IMR-90 (cell line): Measurements from ENCODE around the gene ZCCHC14. TPM values are rescaled to one million over a fixed set of nuclear protein-coding genes. Genes with fewer than 3 reads are reported as not detected.
A peak's percentile ranks its signal among the peaks of the same experiment; 100 is the strongest.

Experiments
- ATAC-seq: fragments of 200-7000 bp; cut with Tn5 transposase; 2 replicates; pipeline ENCODE4 v1.9.1; 2020; ENCODE audit warnings: low read depth, mild to moderate bottlenecking, moderate library complexity
- BruUV-seq: library from RNA; stranded (reverse); fragments of 400-500 nt; replicated peaks from 2 replicates; lab custom pipeline; 2021; lab: Mats Ljungman, UMichigan
- CTCF ChIA-PET: fragments of 300-600 bp; formaldehyde crosslinking; extraction: SDS; loops from one replicate; lab custom pipeline; 2021; ENCODE audit warnings: antibody characterized with exemption; lab: Yijun Ruan, JAX
- POLR2A ChIA-PET: fragments of 300-600 bp; sonication (Branson Sonifier 250); formaldehyde crosslinking; loops from one replicate; lab custom pipeline; 2022; ENCODE audit warnings: antibody characterized with exemption; ENCODE audit not compliant: unreplicated experiment; lab: Charles Lee
- DNase-seq: peaks from one replicate; pipeline ENCODE4 v3.0.0; 2013
- H2AFZ ChIP-seq: replicated peaks from 2 replicates; pipeline ENCODE3; 2013; ENCODE audit warnings: low read length, mild to moderate bottlenecking; ENCODE audit not compliant: poor library complexity
- H2AK5ac ChIP-seq: 2 replicates; pipeline ENCODE4 v1.6.1; 2013; ENCODE audit warnings: low read depth, low read length, inconsistent platforms
- H2AK9ac ChIP-seq: replicated peaks from 2 replicates; pipeline ENCODE3; 2013; ENCODE audit warnings: mild to moderate bottlenecking, low read depth, low read length, moderate library complexity; ENCODE audit not compliant: poor library complexity
- H2BK120ac ChIP-seq: 2 replicates; pipeline ENCODE4 v1.6.1; 2013; ENCODE audit warnings: low read depth, low read length, inconsistent platforms
- H2BK15ac ChIP-seq: 3 replicates; pipeline ENCODE4 v1.6.1; 2013; ENCODE audit warnings: low read depth, low read length, inconsistent platforms
- H2BK20ac ChIP-seq: 2 replicates; pipeline ENCODE4 v1.6.1; 2013; ENCODE audit warnings: low read depth, mild to moderate bottlenecking, inconsistent platforms, low read length, moderate library complexity
- H2BK5ac ChIP-seq: 2 replicates; pipeline ENCODE4 v1.6.1; 2013; ENCODE audit warnings: mild to moderate bottlenecking, low read depth, low read length, inconsistent platforms; ENCODE audit not compliant: poor library complexity, severe bottlenecking
- H3K14ac ChIP-seq: replicated peaks from 2 replicates; pipeline ENCODE4 v1.6.1; 2013; ENCODE audit warnings: low read depth, low read length, inconsistent platforms
- H3K18ac ChIP-seq: 2 replicates; pipeline ENCODE4 v1.6.1; 2013; ENCODE audit warnings: low read depth, low read length, control low read depth
- H3K23ac ChIP-seq: 2 replicates; pipeline ENCODE4 v1.6.1; 2013; ENCODE audit warnings: low read depth, low read length, inconsistent platforms
- H3K27ac ChIP-seq: 2 replicates; pipeline ENCODE4 v1.5.1; 2013; ENCODE audit warnings: mild to moderate bottlenecking, control low read depth, low read length; ENCODE audit not compliant: insufficient read depth
- H3K27me3 ChIP-seq: 2 replicates; pipeline ENCODE4 v1.6.1; 2013; ENCODE audit warnings: low read length; ENCODE audit not compliant: control insufficient read depth, insufficient read depth
- H3K36me3 ChIP-seq: 2 replicates; pipeline ENCODE4 v1.6.1; 2013; ENCODE audit warnings: low read length, mixed read lengths; ENCODE audit not compliant: control insufficient read depth, insufficient read depth
- H3K4ac ChIP-seq: 2 replicates; pipeline ENCODE4 v1.6.1; 2013; ENCODE audit warnings: low read depth, low read length, inconsistent platforms
- H3K4me1 ChIP-seq: 2 replicates; pipeline ENCODE4 v1.6.1; 2013; ENCODE audit warnings: low read length, mixed read lengths; ENCODE audit not compliant: control insufficient read depth, insufficient read depth
- H3K4me2 ChIP-seq: 2 replicates; pipeline ENCODE4 v1.6.1; 2013; ENCODE audit warnings: low read depth, mild to moderate bottlenecking, control low read depth, low read length, moderate library complexity
- H3K4me3 ChIP-seq: 2 replicates; pipeline ENCODE4 v1.5.1; 2013; ENCODE audit warnings: low read depth, mild to moderate bottlenecking, control low read depth, low read length, moderate library complexity; ENCODE audit not compliant: insufficient read depth
- H3K56ac ChIP-seq: 2 replicates; pipeline ENCODE4 v1.6.1; 2013; ENCODE audit warnings: low read length, inconsistent platforms; ENCODE audit not compliant: insufficient read depth; ENCODE audit errors: extremely low read depth
- H3K79me1 ChIP-seq, 2 experiments: 2 replicates each; pipeline ENCODE4 v1.6.1; 2013; ENCODE audit warnings: low read length in 2 of 2, inconsistent platforms in 1 of 2, low read depth in 1 of 2
- H3K9ac ChIP-seq: 2 replicates; pipeline ENCODE4 v1.6.1; 2013; ENCODE audit warnings: low read depth, low read length, control low read depth
- H3K9me1 ChIP-seq: 2 replicates; pipeline ENCODE4 v1.6.1; 2013; ENCODE audit warnings: low read length, inconsistent platforms; ENCODE audit not compliant: insufficient read depth
- H3K9me3 ChIP-seq: 2 replicates; pipeline ENCODE4 v1.6.1; 2013; ENCODE audit warnings: low read length; ENCODE audit not compliant: control insufficient read depth, insufficient read depth
- H4K20me1 ChIP-seq: 2 replicates; pipeline ENCODE4 v1.6.1; 2013; ENCODE audit warnings: low read length, inconsistent platforms; ENCODE audit not compliant: insufficient read depth
- H4K5ac ChIP-seq: 2 replicates; pipeline ENCODE4 v1.6.1; 2013; ENCODE audit warnings: mild to moderate bottlenecking, low read depth, low read length, control low read depth
- H4K8ac ChIP-seq, 2 experiments: 2 replicates each; pipeline ENCODE4 v1.6.1; 2013; ENCODE audit warnings: low read depth in 2 of 2, low read length in 2 of 2, control low read depth in 1 of 2, inconsistent platforms in 1 of 2
- H4K91ac ChIP-seq: 2 replicates; pipeline ENCODE4 v1.6.1; 2013; ENCODE audit warnings: low read depth, low read length, inconsistent platforms; ENCODE audit not compliant: insufficient read depth
- BHLHE40 ChIP-seq: fragments of 150-350 bp; IDR thresholded peaks from 2 replicates; pipeline ENCODE4 v1.6.1; 2016; ENCODE audit warnings: mild to moderate bottlenecking, low read depth, low read length
- CEBPB ChIP-seq: IDR thresholded peaks from 2 replicates; pipeline ENCODE4 v1.6.1; 2012; ENCODE audit warnings: low read depth, low read length, improper control_type of control experiment
- CHD1 ChIP-seq: IDR thresholded peaks from 2 replicates; pipeline ENCODE4 v1.6.1; 2012; ENCODE audit warnings: low read depth, low read length, improper control_type of control experiment
- FOS ChIP-seq: fragments of 150-350 bp; IDR thresholded peaks from 2 replicates; pipeline ENCODE4 v1.6.1; 2016; ENCODE audit warnings: low read depth, low read length
- MAFK ChIP-seq: IDR thresholded peaks from 2 replicates; pipeline ENCODE4 v1.6.1; 2012; ENCODE audit warnings: low read depth, low read length, improper control_type of control experiment
- MAZ ChIP-seq: IDR thresholded peaks from 2 replicates; pipeline ENCODE4 v1.6.1; 2012; ENCODE audit warnings: low read depth, mild to moderate bottlenecking, low read length, improper control_type of control experiment, moderate library complexity, borderline replicate concordance
- MXI1 ChIP-seq: IDR thresholded peaks from 2 replicates; pipeline ENCODE4 v1.6.1; 2012; ENCODE audit warnings: low read depth, mild to moderate bottlenecking, low read length, moderate library complexity, borderline replicate concordance
- NFE2L2 ChIP-seq: fragments of 150-350 bp; IDR thresholded peaks from 2 replicates; pipeline ENCODE4 v1.6.1; 2016; ENCODE audit warnings: low read depth, mild to moderate bottlenecking, low read length
- POLR2A ChIP-seq: IDR thresholded peaks from 2 replicates; pipeline ENCODE4 v1.6.1; 2012; ENCODE audit warnings: mild to moderate bottlenecking, low read depth, low read length
- RAD21 ChIP-seq: IDR thresholded peaks from 2 replicates; pipeline ENCODE4 v1.6.1; 2012; ENCODE audit warnings: low read length, improper control_type of control experiment
- RCOR1 ChIP-seq: IDR thresholded peaks from 2 replicates; pipeline ENCODE4 v1.6.1; 2012; ENCODE audit warnings: mild to moderate bottlenecking, low read length, improper control_type of control experiment; ENCODE audit not compliant: insufficient replicate concordance
- RFX5 ChIP-seq: IDR thresholded peaks from 2 replicates; pipeline ENCODE4 v1.8.0; 2012; ENCODE audit warnings: low read depth, mild to moderate bottlenecking, low read length, moderate library complexity
- SMC3 ChIP-seq: fragments of 150-350 bp; IDR thresholded peaks from 2 replicates; pipeline ENCODE4 v1.6.1; 2016; ENCODE audit warnings: low read depth, mild to moderate bottlenecking, antibody characterized with exemption, low read length, moderate library complexity
- WGBS, 2 experiments: methylation state at CpG; one replicate each; pipeline versions ENCODE4 v1.1.5 to v1.1.7; 2013; ENCODE audit warnings: missing lambda C conversion rate in 2 of 2; ENCODE audit not compliant: insufficient read length in 1 of 2; ENCODE audit errors: extremely low coverage in 2 of 2; 5-methylcytosine and 5-hydroxymethylcytosine counted together
- dilution Hi-C: fragments of 300-500 bp; cut with HindIII; formaldehyde crosslinking; loops from one replicate; pipeline ENCODE4 v1.14.3; 2018; ENCODE audit warnings: low sequenced_read_pairs; ENCODE audit not compliant: unreplicated experiment
- in situ Hi-C: fragments of 300-500 bp; cut with MboI; formaldehyde crosslinking; loops from 3 replicates; pipeline ENCODE4 v1.14.3; 2019; ENCODE audit warnings: low sequenced_read_pairs, inconsistent platforms, mixed read lengths
- intact Hi-C: fragments of 100-400 bp; cut with micrococcal nuclease; formaldehyde crosslinking; loops from 2 replicates; pipeline ENCODE4 v1.10.0; 2022
- polyA plus RNA-seq, 3 experiments: library from polyadenylated mRNA; depleted of rRNA; stranded (reverse); fragments of >200 nt; gene quantifications; 2 replicates each; pipeline ENCODE4 v1.2.3, GENCODE V29; 2012; ENCODE audit warnings: low replicate concordance in 1 of 3
- total RNA-seq: library from RNA; depleted of rRNA; stranded (reverse); fragments of >200 nt; gene quantifications from 2 replicates; pipeline ENCODE4 v1.2.3, GENCODE V29; 2012
- TF ChIP-seq, protein P1 (sequence below): conservative IDR thresholded peaks from 2 replicates; pipeline ENCODE4 v1.5.1; 2012; ENCODE audit warnings: mild to moderate bottlenecking, low read depth, low read length, improper control_type of control experiment
- TF ChIP-seq, protein P2 (sequence below): fragments of 150-350 bp; IDR thresholded peaks from 2 replicates; pipeline ENCODE4 v1.6.1; 2017; ENCODE audit warnings: mild to moderate bottlenecking, antibody characterized with exemption, low read length, low read depth
- TF ChIP-seq, protein P3 (sequence below): fragments of 150-350 bp; IDR thresholded peaks from 2 replicates; pipeline ENCODE4 v1.6.1; 2016; ENCODE audit warnings: low read depth, mild to moderate bottlenecking, low read length, moderate library complexity, borderline replicate concordance

The ZCCHC14 gene
- total and polyA plus RNA-seq, 2 of the 4 experiments (the other 2 are of a cell fraction), result 2.5 to 5.3 TPM

DNA sequence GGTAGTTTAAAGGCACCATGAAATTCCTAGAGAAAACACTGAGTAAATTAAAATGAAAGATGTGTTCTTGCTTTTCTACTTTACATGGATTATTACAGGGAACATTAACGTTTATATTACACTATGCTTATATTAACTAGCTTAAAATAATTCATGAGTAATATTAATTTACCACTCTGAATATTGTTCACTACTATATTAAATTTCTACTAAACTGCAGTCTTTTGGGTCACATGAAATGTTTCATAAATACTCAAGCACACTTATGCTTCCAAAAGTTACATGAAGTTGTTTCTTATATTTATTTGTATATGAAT, 104.0 kb downstream of the ZCCHC14 start:
- intact Hi-C loops, result no loop called here
- Histone ChIP-seq H2BK15ac (no peak overlapping the region), H2AFZ (no peak overlapping the region), H3K9ac (no peak overlapping the region), H3K36me3 (no peaks in the 10 kb centered on the region), H4K8ac (peak overlapping the region; percentile 3 to 96; a peak in 3 of 4 replicates), H3K56ac (no peak overlapping the region), H3K4me1 (peaks cover 7% of the 10 kb centered on the region), H2AK5ac (no peak overlapping the region), H3K4me2 (peak overlapping the region; percentile 68), H4K5ac (peak overlapping the region; percentile 89; the same call in 1 of the 2 replicates), H4K91ac (no peak overlapping the region), H3K9me1 (peaks cover 7% of the 10 kb centered on the region; the same call in 1 of the 2 replicates), H3K4me3 (no peak overlapping the region), H3K79me1 (peaks cover 0 to 23% of the 10 kb centered on the region in 2 experiments; a peak in 3 of 4 replicates), H2BK120ac (peak overlapping the region; percentile 69; the same call in 1 of the 2 replicates), H2BK5ac (peak overlapping the region; percentile 87), H3K27me3 (no peaks in the 10 kb centered on the region), H2BK20ac (no peak overlapping the region), H3K18ac (no peak overlapping the region), H2AK9ac (no peak overlapping the region), H3K23ac (peak overlapping the region; percentile 34; the same call in 1 of the 2 replicates), H3K14ac (no peak overlapping the region), H4K20me1 (peaks cover 11% of the 10 kb centered on the region; the same call in 1 of the 2 replicates), H3K27ac (peak overlapping the region; percentile 33; the same call in 1 of the 2 replicates), H3K9me3 (no peaks in the 10 kb centered on the region), H3K4ac (peak overlapping the region; percentile 81; the same call in 1 of the 2 replicates)
- WGBS, 2 experiments, result no CpG with 5 or more reads among the region's 1 CpG
- TF ChIP-seq RAD21 (no peak), CHD1 (no peak), FOS (no peak), MAZ (no peak), POLR2A (no peak), BHLHE40 (no peak), RCOR1 (no peak), RFX5 (no peak), MAFK (no peak), SMC3 (no peak), NFE2L2 (no peak), CEBPB (no peak), MXI1 (no peak)
- TF ChIP-seq, protein P1, sequence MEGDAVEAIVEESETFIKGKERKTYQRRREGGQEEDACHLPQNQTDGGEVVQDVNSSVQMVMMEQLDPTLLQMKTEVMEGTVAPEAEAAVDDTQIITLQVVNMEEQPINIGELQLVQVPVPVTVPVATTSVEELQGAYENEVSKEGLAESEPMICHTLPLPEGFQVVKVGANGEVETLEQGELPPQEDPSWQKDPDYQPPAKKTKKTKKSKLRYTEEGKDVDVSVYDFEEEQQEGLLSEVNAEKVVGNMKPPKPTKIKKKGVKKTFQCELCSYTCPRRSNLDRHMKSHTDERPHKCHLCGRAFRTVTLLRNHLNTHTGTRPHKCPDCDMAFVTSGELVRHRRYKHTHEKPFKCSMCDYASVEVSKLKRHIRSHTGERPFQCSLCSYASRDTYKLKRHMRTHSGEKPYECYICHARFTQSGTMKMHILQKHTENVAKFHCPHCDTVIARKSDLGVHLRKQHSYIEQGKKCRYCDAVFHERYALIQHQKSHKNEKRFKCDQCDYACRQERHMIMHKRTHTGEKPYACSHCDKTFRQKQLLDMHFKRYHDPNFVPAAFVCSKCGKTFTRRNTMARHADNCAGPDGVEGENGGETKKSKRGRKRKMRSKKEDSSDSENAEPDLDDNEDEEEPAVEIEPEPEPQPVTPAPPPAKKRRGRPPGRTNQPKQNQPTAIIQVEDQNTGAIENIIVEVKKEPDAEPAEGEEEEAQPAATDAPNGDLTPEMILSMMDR, result no peak
- TF ChIP-seq, protein P2, sequence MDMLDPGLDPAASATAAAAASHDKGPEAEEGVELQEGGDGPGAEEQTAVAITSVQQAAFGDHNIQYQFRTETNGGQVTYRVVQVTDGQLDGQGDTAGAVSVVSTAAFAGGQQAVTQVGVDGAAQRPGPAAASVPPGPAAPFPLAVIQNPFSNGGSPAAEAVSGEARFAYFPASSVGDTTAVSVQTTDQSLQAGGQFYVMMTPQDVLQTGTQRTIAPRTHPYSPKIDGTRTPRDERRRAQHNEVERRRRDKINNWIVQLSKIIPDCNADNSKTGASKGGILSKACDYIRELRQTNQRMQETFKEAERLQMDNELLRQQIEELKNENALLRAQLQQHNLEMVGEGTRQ, result no peak
- TF ChIP-seq, protein P3, sequence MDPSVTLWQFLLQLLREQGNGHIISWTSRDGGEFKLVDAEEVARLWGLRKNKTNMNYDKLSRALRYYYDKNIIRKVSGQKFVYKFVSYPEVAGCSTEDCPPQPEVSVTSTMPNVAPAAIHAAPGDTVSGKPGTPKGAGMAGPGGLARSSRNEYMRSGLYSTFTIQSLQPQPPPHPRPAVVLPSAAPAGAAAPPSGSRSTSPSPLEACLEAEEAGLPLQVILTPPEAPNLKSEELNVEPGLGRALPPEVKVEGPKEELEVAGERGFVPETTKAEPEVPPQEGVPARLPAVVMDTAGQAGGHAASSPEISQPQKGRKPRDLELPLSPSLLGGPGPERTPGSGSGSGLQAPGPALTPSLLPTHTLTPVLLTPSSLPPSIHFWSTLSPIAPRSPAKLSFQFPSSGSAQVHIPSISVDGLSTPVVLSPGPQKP, result no peak
- ATAC-seq, result no peak
- dilution Hi-C loops, result no loop called here
- in situ Hi-C loops, result no loop called here
- BruUV-seq, result no TSS peak
- POLR2A ChIA-PET, result interaction anchor here (0.5 kb wide), 1 partner anchor 11 kb away, joined by 3 read pairs; no protein-coding TSS in a partner anchor
- CTCF ChIA-PET, result interaction anchor here (1.0 to 1.2 kb wide), 2 partner anchors 129 to 248 kb away, joined by 3 read pairs; no protein-coding TSS in a partner anchor
- DNase-seq, result no peak
